Mesendoderm (in vitro differentiated cells): ENCODE data around the gene NUDT6.
A peak's percentile ranks its signal among the peaks of the same experiment; 100 is the strongest.

Experiments
- DNase-seq: peaks from one replicate; pipeline ENCODE4 v3.0.0; 2013
- H2AK5ac ChIP-seq: 2 replicates; pipeline ENCODE4 v1.6.1; 2013; ENCODE audit warnings: low read length, inconsistent platforms
- H2BK120ac ChIP-seq: 2 replicates; pipeline ENCODE4 v1.6.1; 2013; ENCODE audit warnings: low read depth, mild to moderate bottlenecking, low read length, moderate library complexity, mixed read lengths
- H2BK15ac ChIP-seq: replicated peaks from 2 replicates; pipeline ENCODE4 v1.6.1; 2013; ENCODE audit warnings: low read depth, mild to moderate bottlenecking, moderate library complexity
- H2BK5ac ChIP-seq: 2 replicates; pipeline ENCODE4 v1.6.1; 2013; ENCODE audit warnings: low read length, inconsistent platforms
- H3K18ac ChIP-seq: 2 replicates; pipeline ENCODE4 v1.6.1; 2013; ENCODE audit warnings: mild to moderate bottlenecking, low read length, mixed read lengths
- H3K23ac ChIP-seq: one replicate; pipeline ENCODE4 v1.6.1; 2013; ENCODE audit warnings: low read length
- H3K27ac ChIP-seq: 2 replicates; pipeline ENCODE4 v1.5.1; 2013; ENCODE audit warnings: low read depth, mild to moderate bottlenecking, inconsistent platforms, low read length, moderate library complexity
- H3K27me3 ChIP-seq: 2 replicates; pipeline ENCODE4 v1.6.1; 2013; ENCODE audit warnings: low read length, control low read depth, mild to moderate bottlenecking, inconsistent platforms; ENCODE audit not compliant: insufficient read depth, poor library complexity
- H3K36me3 ChIP-seq: 2 replicates; pipeline ENCODE4 v1.6.1; 2013; ENCODE audit warnings: low read length, inconsistent platforms; ENCODE audit not compliant: control insufficient read depth, insufficient read depth
- H3K4ac ChIP-seq: one replicate; pipeline ENCODE4 v1.6.1; 2013; ENCODE audit warnings: low read depth, mild to moderate bottlenecking, low read length, moderate library complexity
- H3K4me1 ChIP-seq: 2 replicates; pipeline ENCODE4 v1.6.1; 2013; ENCODE audit warnings: low read depth, low read length, inconsistent platforms; ENCODE audit not compliant: control insufficient read depth
- H3K4me2 ChIP-seq: 2 replicates; pipeline ENCODE4 v1.6.1; 2013; ENCODE audit warnings: low read length
- H3K4me3 ChIP-seq: 2 replicates; pipeline ENCODE4 v1.5.1; 2013; ENCODE audit warnings: mild to moderate bottlenecking, low read length
- H3K56ac ChIP-seq: one replicate; pipeline ENCODE4 v1.6.1; 2013; ENCODE audit warnings: low read length
- H3K79me1 ChIP-seq: 2 replicates; pipeline ENCODE4 v1.6.1; 2013; ENCODE audit warnings: low read length, inconsistent platforms
- H3K79me2 ChIP-seq: 2 replicates; pipeline ENCODE4 v1.6.1; 2013; ENCODE audit warnings: mild to moderate bottlenecking, low read length; ENCODE audit not compliant: control insufficient read depth, insufficient read depth
- H3K9ac ChIP-seq: 2 replicates; pipeline ENCODE4 v1.6.1; 2013; ENCODE audit warnings: low read length, inconsistent platforms
- H4K5ac ChIP-seq: one replicate; pipeline ENCODE4 v1.6.1; 2013; ENCODE audit warnings: low read length
- H4K8ac ChIP-seq: one replicate; pipeline ENCODE4 v1.6.1; 2013; ENCODE audit warnings: low read depth, mild to moderate bottlenecking, control low read depth, low read length, moderate library complexity
- WGBS: extraction: QIAGEN DNeasy Blood & Tissue Kit; methylation state at CpG from one replicate; pipeline ENCODE4 v1.1.7; 2013; ENCODE audit warnings: low lambda C conversion rate, missing lambda C conversion rate; ENCODE audit not compliant: insufficient coverage; ENCODE audit errors: extremely low coverage; 5-methylcytosine and 5-hydroxymethylcytosine counted together

The NUDT6 gene

GRCh38 chr4:122922877-122923511 lies 597 bp upstream of the NUDT6 start:
- peak overlapping the region; percentile 95 for H3K4me3 ChIP-seq
- peaks cover 9% of the 10 kb centered on the region for H3K79me1 ChIP-seq
- peaks cover 4% of the 10 kb centered on the region for H3K4me1 ChIP-seq
- H3K4me2 ChIP-seq: peak overlapping the region; percentile 65
- peak; percentile 94 for DNase-seq
- peaks cover 24% of the 10 kb centered on the region for H3K79me2 ChIP-seq
- H4K5ac ChIP-seq: no peak overlapping the region
- no peak overlapping the region for H3K4ac ChIP-seq
- no peak overlapping the region for H2AK5ac ChIP-seq
- peak overlapping the region; percentile 81 for H3K18ac ChIP-seq
- peak overlapping the region; percentile 74 for H3K27ac ChIP-seq
- H4K8ac ChIP-seq: no peak overlapping the region
- peak overlapping the region; percentile 39 for H2BK5ac ChIP-seq
- no peak overlapping the region for H3K23ac ChIP-seq
- H2BK120ac ChIP-seq: no peak overlapping the region
- peak overlapping the region; percentile 96 for H3K56ac ChIP-seq
- peak overlapping the region; percentile 90 for H3K9ac ChIP-seq
- no peak overlapping the region for H2BK15ac ChIP-seq
- H3K36me3 ChIP-seq: no peaks in the 10 kb centered on the region
- WGBS: no CpG with 5 or more reads among the region's 34 CpGs
- H3K27me3 ChIP-seq: no peaks in the 10 kb centered on the region

DNA sequence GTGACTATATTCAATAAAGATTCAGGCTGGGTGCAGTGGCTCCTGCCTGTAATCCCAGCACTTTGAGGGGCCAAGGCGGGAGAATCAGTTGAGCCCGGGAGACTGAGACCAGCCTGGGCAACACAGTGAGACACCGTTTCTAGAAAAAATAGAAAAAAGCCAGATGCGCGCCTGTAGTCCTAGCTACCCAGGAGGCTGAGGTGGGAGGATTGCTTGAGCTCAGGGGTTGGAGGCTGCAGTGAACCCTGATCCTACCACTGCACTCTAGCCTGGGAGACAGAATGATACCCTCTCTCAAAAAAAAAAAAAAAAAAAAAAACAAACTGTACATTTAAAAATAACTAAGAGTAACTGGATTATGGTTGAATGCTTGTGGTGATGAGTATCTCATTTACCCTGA lies 1.1 kb downstream of the NUDT6 start:
- Histone ChIP-seq H3K18ac (no peak overlapping the region), H3K27ac (no peak overlapping the region), H3K27me3 (no peaks in the 10 kb centered on the region), H3K79me2 (peaks cover 21% of the 10 kb centered on the region), H2BK120ac (no peak overlapping the region), H3K56ac (no peak overlapping the region), H3K4ac (no peak overlapping the region), H3K36me3 (no peaks in the 10 kb centered on the region), H2BK5ac (no peak overlapping the region), H2BK15ac (no peak overlapping the region), H4K5ac (no peak overlapping the region), H3K79me1 (peaks cover 7% of the 10 kb centered on the region), H3K4me3 (no peak overlapping the region), H4K8ac (no peak overlapping the region), H3K23ac (no peak overlapping the region), H3K4me1 (peaks cover 4% of the 10 kb centered on the region), H3K4me2 (no peak overlapping the region), H2AK5ac (no peak overlapping the region), H3K9ac (no peak overlapping the region)
- WGBS: no CpG with 5 or more reads among the region's 5 CpGs
- DNase-seq: no peak

GRCh38 chr4:122920473-122920872 lies 1.9 kb downstream of the NUDT6 start:
- Histone ChIP-seq H3K4me2 (no peak overlapping the region), H3K36me3 (no peaks in the 10 kb centered on the region), H2AK5ac (no peak overlapping the region), H3K56ac (no peak overlapping the region), H3K79me2 (peaks cover 17% of the 10 kb centered on the region), H3K4me1 (peaks cover 4% of the 10 kb centered on the region), H3K27me3 (no peaks in the 10 kb centered on the region), H2BK120ac (no peak overlapping the region), H2BK5ac (no peak overlapping the region), H3K4me3 (no peak overlapping the region), H4K5ac (no peak overlapping the region), H3K27ac (no peak overlapping the region), H3K9ac (no peak overlapping the region), H4K8ac (no peak overlapping the region), H3K79me1 (peaks cover 7% of the 10 kb centered on the region), H2BK15ac (no peak overlapping the region), H3K23ac (no peak overlapping the region), H3K18ac (no peak overlapping the region), H3K4ac (no peak overlapping the region)
- no CpG with 5 or more reads among the region's 5 CpGs for WGBS
- no peak for DNase-seq

DNA sequence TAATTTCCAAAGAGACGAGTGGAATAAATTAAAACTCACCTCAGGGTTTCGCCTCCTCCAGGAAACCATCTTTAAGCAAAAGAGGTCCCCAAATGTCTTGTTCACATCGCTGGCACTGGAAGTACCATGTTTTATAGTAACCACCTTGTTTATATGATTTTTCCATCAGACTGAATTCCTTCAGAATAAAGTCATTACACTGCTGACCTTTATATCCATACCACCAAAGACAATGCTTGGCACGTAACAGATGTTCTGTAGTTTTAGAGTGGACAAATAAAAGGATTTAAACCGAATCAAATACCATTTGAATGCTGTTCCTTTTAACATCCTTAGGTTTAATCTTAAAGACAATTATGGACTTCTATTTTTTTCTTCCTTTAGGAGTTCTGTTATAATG lies 4.7 kb downstream of the NUDT6 start:
- H3K4me3 ChIP-seq: no peak overlapping the region
- H3K56ac ChIP-seq: no peak overlapping the region
- no peaks in the 10 kb centered on the region for H3K36me3 ChIP-seq
- DNase-seq: no peak
- no peak overlapping the region for H2BK120ac ChIP-seq
- H3K27ac ChIP-seq: no peak overlapping the region
- H3K4me1 ChIP-seq: no peaks in the 10 kb centered on the region
- no peak overlapping the region for H2BK5ac ChIP-seq
- H3K18ac ChIP-seq: no peak overlapping the region
- H4K5ac ChIP-seq: no peak overlapping the region
- H3K4me2 ChIP-seq: no peak overlapping the region
- H3K23ac ChIP-seq: no peak overlapping the region
- H3K79me1 ChIP-seq: no peaks in the 10 kb centered on the region
- no peaks in the 10 kb centered on the region for H3K79me2 ChIP-seq
- no peak overlapping the region for H3K9ac ChIP-seq
- H3K27me3 ChIP-seq: no peaks in the 10 kb centered on the region
- no CpG with 5 or more reads among the region's 5 CpGs for WGBS
- no peak overlapping the region for H2BK15ac ChIP-seq
- H2AK5ac ChIP-seq: no peak overlapping the region
- no peak overlapping the region for H3K4ac ChIP-seq
- no peak overlapping the region for H4K8ac ChIP-seq

GRCh38 chr4:122914938-122915337 lies 7.5 kb downstream of the NUDT6 start:
- no peak overlapping the region for H2BK15ac ChIP-seq
- no peak overlapping the region for H3K27ac ChIP-seq
- H3K36me3 ChIP-seq: no peaks in the 10 kb centered on the region

GRCh38 chr4:122914292-122914904 lies 8.0 kb downstream of the NUDT6 start:
- Histone ChIP-seq H2AK5ac (no peak overlapping the region), H3K27ac (no peak overlapping the region), H4K5ac (no peak overlapping the region), H3K36me3 (no peaks in the 10 kb centered on the region), H3K23ac (no peak overlapping the region), H3K4me2 (no peak overlapping the region), H3K4me3 (no peak overlapping the region), H3K79me2 (no peaks in the 10 kb centered on the region), H2BK5ac (no peak overlapping the region), H2BK15ac (no peak overlapping the region), H3K18ac (no peak overlapping the region), H3K27me3 (no peaks in the 10 kb centered on the region), H4K8ac (no peak overlapping the region), H3K9ac (no peak overlapping the region), H3K4me1 (no peaks in the 10 kb centered on the region), H3K4ac (no peak overlapping the region), H3K79me1 (no peaks in the 10 kb centered on the region), H2BK120ac (no peak overlapping the region), H3K56ac (no peak overlapping the region)
- WGBS: no CpG with 5 or more reads among the region's 4 CpGs
- no peak for DNase-seq

More at GRCh38 chr4:122914938-122915337, 7.5 kb downstream of the NUDT6 start:
- no peaks in the 10 kb centered on the region for H3K79me1 ChIP-seq
- no peak overlapping the region for H2AK5ac ChIP-seq
- H3K4me3 ChIP-seq: no peak overlapping the region
- H2BK5ac ChIP-seq: no peak overlapping the region
- no CpG with 5 or more reads among the region's 3 CpGs for WGBS
- H3K4ac ChIP-seq: no peak overlapping the region
- no peak overlapping the region for H3K18ac ChIP-seq
- no peak for DNase-seq
- H3K9ac ChIP-seq: no peak overlapping the region
- H3K79me2 ChIP-seq: no peaks in the 10 kb centered on the region
- no peaks in the 10 kb centered on the region for H3K4me1 ChIP-seq
- H3K23ac ChIP-seq: no peak overlapping the region
- H3K56ac ChIP-seq: no peak overlapping the region
- H4K8ac ChIP-seq: no peak overlapping the region
- H4K5ac ChIP-seq: no peak overlapping the region
- no peaks in the 10 kb centered on the region for H3K27me3 ChIP-seq
- no peak overlapping the region for H3K4me2 ChIP-seq
- H2BK120ac ChIP-seq: no peak overlapping the region
